HS-27A (cell line): ENCODE results near the gene FEM1B.

Source experiments
- DNase-seq: peaks from one replicate; pipeline ENCODE4 v3.0.0-alpha.2; 2012; ENCODE audit warnings: low read depth, missing footprints

Gene FEM1B

DNA sequence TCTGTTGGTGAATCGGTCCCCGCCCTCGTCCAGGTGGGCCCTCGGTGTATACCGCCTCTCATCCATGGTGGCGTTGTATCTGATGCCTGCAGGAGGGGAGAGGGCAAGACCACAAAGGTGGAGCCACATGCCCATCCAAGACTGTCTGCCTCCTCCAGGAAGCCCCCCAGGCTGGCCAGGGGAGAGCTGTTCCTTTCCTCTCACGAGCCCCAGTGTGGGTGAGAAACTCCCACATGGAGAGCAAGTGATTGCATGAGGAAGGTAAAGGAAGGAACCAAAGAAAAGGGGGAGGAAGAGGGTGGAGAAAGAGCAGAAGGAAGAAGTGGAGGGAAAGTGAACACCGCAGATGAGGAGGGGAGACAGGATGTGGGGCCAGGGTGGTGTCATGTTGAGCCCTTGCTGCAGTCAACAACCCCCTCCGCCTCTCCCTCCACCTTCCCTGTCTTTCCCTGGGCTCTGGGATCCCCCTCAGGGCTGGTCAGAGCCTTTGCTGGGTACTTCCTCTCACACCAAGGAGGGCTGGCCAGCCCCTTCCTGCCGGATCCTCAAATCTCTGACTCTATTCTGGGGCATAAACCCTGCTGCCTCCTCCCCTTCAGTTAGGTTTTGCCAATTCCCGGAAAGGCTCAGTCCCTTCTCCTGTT lies 49.3 kb downstream of the FEM1B start:
- DNase-seq = no peak

DNA sequence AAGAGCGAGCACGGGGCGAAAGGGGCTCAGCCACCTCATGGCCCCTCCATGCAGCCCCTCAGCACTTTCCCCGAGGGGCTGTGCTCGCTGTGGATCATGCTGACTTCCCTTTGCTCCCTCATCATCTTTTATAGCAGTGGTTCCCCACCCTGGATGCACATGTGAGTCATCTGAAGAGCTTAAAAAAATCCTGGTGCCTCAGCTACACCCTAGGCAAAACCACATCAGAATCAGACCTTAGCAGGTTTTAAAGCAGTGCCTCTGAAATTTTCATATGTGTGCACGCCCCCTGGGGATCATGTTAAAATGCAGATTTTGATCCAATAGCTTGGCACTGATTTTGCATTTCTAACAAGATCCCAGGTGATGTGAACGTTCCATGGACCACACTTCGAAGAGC lies 50.9 kb downstream of the FEM1B start:
- no peak for DNase-seq

DNA sequence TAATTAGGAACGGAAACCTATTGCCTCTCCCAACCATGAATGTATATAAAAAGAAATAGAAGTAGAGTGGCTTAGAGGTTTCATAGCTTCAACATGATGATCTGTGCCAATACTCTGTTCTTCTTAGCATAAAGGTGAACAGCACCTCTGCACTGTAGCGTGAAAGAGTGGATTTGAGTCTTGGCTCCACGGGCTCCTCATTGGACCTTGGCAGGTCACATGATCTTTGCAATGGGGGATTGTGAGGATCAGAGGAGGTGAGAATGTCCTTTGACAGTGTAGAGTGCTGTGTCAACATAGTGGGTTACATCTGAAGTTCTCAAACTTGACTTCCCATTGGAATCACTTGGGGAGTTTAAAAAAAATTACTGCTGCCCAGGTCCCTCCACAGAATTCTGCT lies 51.4 kb downstream of the FEM1B start:
- no peak for DNase-seq

DNA sequence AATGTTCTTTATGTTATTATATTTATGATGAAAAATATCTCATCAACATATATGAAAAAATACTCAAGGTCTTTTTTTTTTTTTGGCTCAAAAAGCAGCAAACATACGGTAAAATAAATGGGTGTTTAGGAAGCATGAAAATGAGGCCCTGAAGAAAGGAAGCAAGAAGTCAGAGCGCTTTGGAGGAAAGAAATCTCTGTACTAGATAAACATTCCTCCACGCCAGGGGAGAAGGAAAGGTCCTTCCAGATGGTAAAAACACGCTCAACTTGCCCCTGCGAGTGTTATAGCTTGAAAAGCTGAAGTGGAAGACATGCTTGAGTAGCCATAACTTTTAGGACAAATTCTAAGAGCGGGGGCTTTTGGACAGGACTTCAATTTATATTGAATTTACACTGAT lies 52.9 kb downstream of the FEM1B start:
- DNase-seq = no peak

GRCh38 chr15:68330901-68331300 lies 53.4 kb downstream of the FEM1B start:
- no peak for DNase-seq

GRCh38 chr15:68332266-68332665 lies 54.7 kb downstream of the FEM1B start:
- DNase-seq = no peak

DNA sequence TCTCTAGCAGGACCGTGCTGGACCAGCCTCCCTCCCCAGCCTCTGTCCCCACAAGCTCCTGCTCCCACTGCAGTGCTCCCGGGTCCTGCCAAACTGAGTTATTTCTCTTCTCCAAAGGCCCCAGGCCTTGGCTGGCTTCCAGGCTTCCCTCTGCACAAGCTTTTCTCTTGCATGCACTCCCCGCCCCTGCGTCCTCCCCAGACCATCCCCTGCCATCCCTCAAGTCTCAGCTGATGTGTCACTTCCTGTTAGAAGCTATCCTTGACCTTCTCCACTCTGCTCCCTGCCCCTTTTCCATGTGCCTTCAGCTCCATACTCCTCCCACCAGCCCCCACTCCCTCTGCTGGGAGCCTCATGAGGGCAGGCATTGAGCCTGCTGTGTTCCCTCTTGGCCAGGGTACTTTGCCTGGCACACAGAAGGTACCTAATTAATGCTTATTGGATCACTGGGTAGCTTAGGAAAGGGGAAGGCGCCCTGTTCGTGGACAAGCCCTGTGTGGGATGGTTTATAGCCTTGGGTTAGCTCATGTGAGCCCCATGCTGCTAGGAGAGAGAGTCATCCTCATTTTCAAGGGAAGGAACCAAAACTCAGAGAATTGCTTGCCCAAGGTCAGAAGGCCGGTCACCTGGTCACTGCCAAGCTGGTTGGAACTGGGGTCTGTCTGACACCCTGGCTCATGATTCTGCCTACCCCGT lies 56.4 kb downstream of the FEM1B start:
- DNase-seq = peak; percentile 41

DNA sequence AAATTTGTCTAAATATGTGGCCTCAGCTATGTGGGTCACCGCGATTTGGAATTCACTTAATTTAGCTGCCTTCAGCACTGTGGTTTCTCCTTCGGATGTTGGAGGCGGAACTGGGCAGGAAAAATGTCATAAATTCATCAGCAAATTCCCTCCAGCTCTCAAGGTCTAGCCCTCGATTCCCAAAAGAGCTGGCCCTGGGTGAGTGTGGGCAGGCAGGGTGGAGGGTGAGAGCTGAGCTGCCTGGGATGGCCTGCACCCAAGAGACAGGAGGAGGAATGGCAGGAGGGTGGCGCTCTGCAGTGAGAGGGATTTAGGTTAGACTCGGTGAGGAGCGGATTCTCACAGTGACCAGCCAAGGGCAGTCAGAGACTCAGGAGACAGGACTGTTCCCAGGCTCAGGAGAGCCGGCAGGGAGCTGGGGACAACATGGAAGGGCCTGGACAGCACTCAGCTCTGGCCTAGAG lies 57.1 kb downstream of the FEM1B start:
- no peak for DNase-seq

DNA sequence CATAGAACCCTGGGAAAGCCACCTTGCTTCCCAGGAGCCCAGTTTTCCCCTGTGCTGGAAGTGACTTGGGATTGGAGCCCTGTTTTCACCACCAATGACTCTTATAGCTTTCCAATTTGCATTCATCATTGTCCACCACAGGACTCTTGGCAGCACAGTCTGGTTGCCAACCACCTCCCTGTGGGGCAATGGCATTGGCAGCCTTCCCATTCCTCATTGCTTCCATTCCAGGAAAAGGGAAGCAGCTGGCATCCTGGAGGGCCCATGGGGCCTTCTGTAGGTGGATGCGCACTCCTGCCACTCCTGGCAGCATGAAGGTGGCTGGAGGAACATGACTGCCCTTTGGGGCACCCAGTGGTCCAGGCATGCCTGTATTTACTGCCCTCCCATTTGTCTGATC lies 57.7 kb downstream of the FEM1B start:
- peak; percentile 59 for DNase-seq

DNA sequence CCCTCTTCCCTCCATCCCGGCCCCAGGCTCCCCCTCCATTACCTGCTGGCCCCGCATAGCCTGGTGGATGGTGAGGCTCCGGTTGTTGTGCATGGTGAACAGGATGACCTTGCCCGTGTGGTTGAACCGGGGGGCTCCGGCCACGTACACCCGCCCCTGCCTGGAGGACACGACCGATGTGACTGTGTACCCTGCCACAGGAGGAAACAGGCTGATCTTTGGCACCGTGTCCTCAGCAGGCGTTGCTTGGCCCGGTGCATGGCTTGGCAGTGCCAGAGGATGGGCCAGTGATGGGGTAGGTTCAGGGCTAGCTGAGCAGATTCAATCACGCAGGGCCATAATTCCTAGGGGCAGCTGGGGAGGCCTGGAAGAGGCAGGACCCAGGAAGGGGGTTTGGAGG lies 58.1 kb downstream of the FEM1B start:
- no peak for DNase-seq

DNA sequence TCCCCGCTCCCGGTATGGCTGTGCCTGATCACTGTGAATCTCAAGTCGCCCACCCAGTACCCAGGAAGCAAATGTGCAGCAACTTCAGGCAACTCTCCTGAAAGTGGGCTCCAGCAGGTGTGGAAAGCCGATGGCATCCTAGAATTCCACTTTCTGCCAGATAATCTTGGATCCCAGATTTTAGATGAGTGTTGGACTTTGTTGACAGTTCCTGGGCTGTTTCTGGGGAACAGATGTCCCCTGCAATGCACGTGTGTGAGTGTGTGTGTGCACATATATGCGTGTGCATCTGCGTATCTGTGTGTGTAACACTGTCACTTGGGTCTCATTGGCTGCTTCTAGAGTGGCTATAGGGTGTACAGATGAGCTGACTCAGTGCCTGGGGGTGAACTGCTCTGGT lies 59.0 kb downstream of the FEM1B start:
- no peak for DNase-seq

DNA sequence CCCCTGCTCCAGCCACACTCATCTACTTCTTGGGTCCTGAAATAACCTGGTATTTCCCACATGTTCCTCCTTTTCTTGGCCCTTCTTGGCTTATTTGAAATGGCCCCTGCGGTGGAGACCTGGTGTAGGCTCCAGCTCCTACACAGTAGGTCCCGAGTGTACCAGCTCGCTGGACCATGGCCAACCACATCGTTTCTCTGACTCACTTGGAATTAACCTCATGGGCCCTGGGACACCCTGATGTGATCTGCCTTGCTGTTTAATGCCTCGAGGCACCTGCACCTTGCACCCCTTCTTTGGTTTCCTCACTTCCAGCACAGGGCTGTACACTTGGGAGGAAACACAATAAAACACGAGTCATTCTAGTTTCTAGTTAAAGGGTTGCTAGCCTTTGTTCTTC lies 60.3 kb downstream of the FEM1B start:
- no peak for DNase-seq

DNA sequence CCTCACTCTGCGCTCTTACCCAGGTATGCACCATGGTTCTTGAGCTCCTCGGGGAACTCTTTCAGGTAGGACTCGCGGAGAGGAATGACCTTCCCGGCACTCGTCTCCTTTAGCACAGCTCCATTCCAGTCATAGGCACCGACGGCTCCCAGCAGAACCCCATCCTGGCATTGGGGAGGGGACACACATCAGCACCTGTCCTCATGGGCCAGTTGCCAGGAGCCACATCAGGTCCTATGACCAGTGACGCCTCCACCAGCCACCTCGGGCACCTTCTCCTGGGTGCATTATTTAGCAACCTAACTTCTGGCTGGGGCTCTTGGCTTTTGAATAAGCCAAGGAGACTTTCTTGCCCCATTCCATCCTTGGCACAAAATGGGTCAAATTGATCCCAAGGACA lies 61.9 kb downstream of the FEM1B start:
- no peak for DNase-seq

GRCh38 chr15:68340726-68341671 lies 63.5 kb downstream of the FEM1B start:
- DNase-seq = no peak

GRCh38 chr15:68341760-68342725 lies 64.5 kb downstream of the FEM1B start:
- DNase-seq = no peak

DNA sequence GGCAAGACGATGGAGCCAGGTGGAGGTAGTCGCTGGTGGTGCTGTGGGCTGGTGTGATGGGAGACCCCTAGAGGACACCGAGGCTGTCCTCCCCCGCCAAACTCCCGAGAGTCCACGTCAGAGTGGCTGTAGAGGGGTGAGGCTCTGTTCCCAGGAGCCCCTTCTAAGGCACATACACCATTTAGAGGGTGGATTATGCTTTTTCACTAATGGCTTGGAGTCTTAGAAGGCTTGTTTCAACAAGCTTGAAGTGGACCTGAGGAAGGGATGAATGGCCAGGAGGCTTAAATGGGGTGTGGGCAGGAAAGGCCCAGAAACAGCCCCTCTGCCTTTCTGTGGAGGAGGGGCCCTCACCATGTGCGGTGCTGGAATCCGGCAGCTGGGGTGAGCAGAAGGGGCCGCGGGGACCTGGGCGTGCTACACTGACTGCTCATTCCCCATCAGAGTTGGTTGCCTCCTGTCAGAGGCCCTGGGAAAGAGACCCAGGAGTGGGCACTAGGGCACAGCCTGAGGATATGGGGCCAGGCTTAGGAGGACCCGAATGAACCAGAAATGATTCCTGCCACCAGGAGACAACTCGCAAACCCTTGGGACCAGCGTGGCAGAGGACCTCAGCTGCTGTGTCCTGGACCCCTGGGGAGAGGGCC lies 66.2 kb downstream of the FEM1B start:
- DNase-seq = no peak

- no peak for DNase-seq
These were observed 67.1 kb downstream of the FEM1B start for GRCh38 chr15:68344600-68344999.
